Activated CD8-positive, alpha-beta memory T cell treated with anti-CD3 and anti-CD28 coated beads, Interleukin-2, amount 10 ng/mL, durations not matched to agents 7 days and 5 days (primary cell): ENCODE results near the gene PTAR1. TPM values are rescaled to one million over a fixed set of nuclear protein-coding genes. Genes with fewer than 3 reads are reported as not detected.

ENCODE experiments used
- ATAC-seq: fragments of 150-1000 bp; cut with Tn5 transposase; one replicate; pipeline ENCODE4 v1.10.0; 2021; ENCODE audit warnings: moderate library complexity
- CTCF ChIA-PET: fragments of 350-600 bp; sonication (Branson Sonifier 250); formaldehyde crosslinking; loops from one replicate; lab custom pipeline; 2021; ENCODE audit warnings: antibody characterized with exemption; lab: Charles Lee
- DNase-seq: peaks from one replicate; pipeline ENCODE4 v3.0.0-alpha.2; 2020
- H3K27ac Mint-ChIP-seq: one replicate; pipeline ENCODE4 v1.8.0; 2021; ENCODE audit warnings: mild to moderate bottlenecking, mixed read lengths
- H3K27me3 Mint-ChIP-seq: one replicate; pipeline ENCODE4 v1.8.0; 2021; ENCODE audit warnings: mixed read lengths
- H3K36me3 Mint-ChIP-seq: one replicate; pipeline ENCODE4 v1.8.0; 2021; ENCODE audit warnings: mild to moderate bottlenecking, mixed read lengths
- H3K4me1 Mint-ChIP-seq: one replicate; pipeline ENCODE4 v1.8.0; 2021; ENCODE audit warnings: mixed read lengths
- H3K4me3 Mint-ChIP-seq: one replicate; pipeline ENCODE4 v1.8.0; 2021; ENCODE audit warnings: mild to moderate bottlenecking, moderate library complexity, mixed read lengths
- H3K9me3 Mint-ChIP-seq: one replicate; pipeline ENCODE4 v1.8.0; 2022; ENCODE audit warnings: low read depth, mixed read lengths
- total RNA-seq, 2 experiments: library from RNA; stranded (reverse); gene quantifications; one replicate each; pipeline ENCODE4 v1.2.3, GENCODE V29; 2021

The PTAR1 gene
- total RNA-seq, 2 experiments from 2014 or later, result 40.5 to 47.5 TPM

DNA sequence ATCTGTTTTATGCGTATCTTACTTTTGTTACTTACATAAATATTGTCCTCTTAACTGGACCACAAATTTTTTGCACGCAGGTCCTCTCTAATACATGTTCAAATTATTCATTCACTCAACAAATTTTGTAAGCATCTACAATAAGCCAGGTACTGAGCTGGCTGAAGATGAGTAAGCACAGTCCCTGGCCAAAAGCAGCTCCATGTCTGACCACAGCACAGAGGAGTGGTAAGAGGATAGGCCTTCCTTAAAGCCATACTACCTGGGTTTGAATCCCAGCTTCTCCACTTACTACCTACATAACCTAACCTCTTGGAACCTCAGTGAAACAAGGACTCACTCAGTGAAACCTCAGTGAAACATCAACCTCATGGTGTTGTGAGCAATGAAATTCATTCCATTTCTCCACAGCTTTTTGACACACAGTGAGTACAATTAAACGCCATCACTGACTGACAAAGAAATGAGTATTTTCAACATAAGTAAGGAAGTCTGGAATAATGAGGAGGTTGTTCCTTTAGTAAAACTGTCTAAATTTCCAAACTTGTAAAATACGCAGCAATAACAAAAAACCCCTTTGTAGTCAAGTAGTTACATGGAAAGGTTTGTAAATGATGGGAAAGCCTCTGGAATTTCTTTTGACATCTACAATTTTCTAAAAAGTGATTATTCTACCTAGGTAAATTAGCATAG, 15.0 kb downstream of the PTAR1 start:
- Mint-ChIP-seq H3K9me3 (no peaks in the 10 kb centered on the region), H3K4me1 (peaks cover 17% of the 10 kb centered on the region), H3K36me3 (peaks cover 48% of the 10 kb centered on the region), H3K4me3 (no peak overlapping the region), H3K27ac (no peak overlapping the region), H3K27me3 (no peaks in the 10 kb centered on the region)
- CTCF ChIA-PET, result no interaction called here
- no peak for ATAC-seq
- DNase-seq, result no peak

DNA sequence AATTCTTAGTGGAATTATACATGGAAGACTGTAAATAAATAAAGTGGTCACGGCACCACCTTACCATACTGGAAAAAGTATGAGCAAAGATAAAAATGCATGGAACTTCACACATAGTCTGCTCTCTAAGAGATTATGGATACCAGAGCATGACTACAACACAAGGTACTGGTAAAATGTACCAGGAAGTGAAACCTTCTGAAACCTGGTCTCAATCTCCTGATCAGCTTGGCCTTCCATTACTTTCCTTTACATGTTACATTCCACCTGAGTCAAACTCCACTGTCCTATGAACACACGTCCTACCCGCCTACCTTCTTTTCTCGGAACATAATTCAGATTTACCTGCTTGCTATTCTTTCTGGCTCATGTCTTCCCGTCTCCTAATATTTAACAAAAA, 15.9 kb downstream of the PTAR1 start:
- Mint-ChIP-seq H3K27me3 (no peaks in the 10 kb centered on the region), H3K4me3 (no peak overlapping the region), H3K36me3 (peaks cover 50% of the 10 kb centered on the region), H3K9me3 (no peaks in the 10 kb centered on the region), H3K27ac (no peak overlapping the region), H3K4me1 (peaks cover 17% of the 10 kb centered on the region)
- no peak for ATAC-seq
- DNase-seq, result no peak
- CTCF ChIA-PET, result no interaction called here

DNA sequence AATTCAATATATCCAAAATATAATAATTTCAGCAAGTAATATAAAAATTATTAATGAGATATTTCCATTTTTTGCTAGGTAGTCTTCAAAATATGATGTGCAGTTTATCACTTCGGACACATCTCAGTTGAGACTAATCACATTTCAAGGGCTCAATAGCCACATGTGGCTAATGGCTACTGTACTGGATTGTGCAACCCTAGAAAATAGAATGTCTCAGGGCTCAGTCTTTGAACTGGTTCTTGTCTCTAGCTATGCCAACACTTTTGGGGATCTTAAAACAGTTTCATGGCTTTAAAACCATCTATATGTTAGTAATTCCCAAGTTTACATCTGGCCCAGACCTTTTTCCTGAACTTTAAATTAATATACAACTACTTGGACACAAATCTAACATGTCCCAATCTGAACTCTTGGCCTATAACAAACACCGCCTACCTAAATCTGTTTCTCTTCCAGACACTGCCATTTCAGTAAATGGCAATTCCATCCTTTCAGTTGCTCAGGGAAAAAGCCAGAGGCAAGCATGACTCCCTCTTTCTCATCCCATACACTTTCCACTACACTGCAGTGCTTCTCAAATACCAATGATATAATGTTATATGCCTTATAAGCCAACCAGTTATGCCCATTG, 18.8 kb downstream of the PTAR1 start:
- H3K27ac Mint-ChIP-seq, result no peak overlapping the region
- no peaks in the 10 kb centered on the region for H3K9me3 Mint-ChIP-seq
- DNase-seq (no peak), ATAC-seq (no peak)
- H3K4me1 Mint-ChIP-seq, result peaks cover 12% of the 10 kb centered on the region
- peaks cover 52% of the 10 kb centered on the region for H3K36me3 Mint-ChIP-seq
- CTCF ChIA-PET, result no interaction called here
- H3K27me3 Mint-ChIP-seq, result no peaks in the 10 kb centered on the region
- no peak overlapping the region for H3K4me3 Mint-ChIP-seq

DNA sequence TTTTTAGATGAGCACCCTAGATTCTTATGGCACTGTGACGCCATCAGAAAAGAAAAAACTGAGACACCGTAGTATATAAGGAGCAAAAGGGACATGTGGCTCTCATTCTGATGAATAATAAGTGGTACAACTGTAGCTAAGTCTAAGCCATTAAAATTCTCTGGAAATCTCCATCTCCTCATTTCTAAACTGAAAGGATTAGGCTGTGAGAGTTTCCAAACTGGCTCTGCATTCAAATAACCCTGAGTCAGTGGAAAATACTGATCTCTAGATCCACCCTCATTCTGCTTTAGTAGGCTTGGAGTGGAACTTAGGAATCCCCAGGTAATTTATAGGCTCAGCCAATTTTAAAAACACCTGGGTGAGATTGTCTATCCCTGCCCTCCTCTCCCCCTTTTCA, 28.5 kb downstream of the PTAR1 start:
- CTCF ChIA-PET, result no interaction called here

GRCh38 chr9:69719983-69720382, 39.8 kb downstream of the PTAR1 start:
- no peak overlapping the region for H3K27ac Mint-ChIP-seq
- CTCF ChIA-PET, result no interaction called here
- H3K9me3 Mint-ChIP-seq, result no peaks in the 10 kb centered on the region
- no peaks in the 10 kb centered on the region for H3K4me1 Mint-ChIP-seq
- H3K36me3 Mint-ChIP-seq, result peaks cover 54% of the 10 kb centered on the region
- DNase-seq (no peak), ATAC-seq (no peak)
- H3K4me3 Mint-ChIP-seq, result no peak overlapping the region
- no peaks in the 10 kb centered on the region for H3K27me3 Mint-ChIP-seq

More for the DNA sequence above, 28.5 kb downstream of the PTAR1 start:
- Mint-ChIP-seq H3K4me3 (no peak overlapping the region), H3K27ac (no peak overlapping the region), H3K4me1 (peaks cover 10% of the 10 kb centered on the region), H3K36me3 (peaks cover 47% of the 10 kb centered on the region), H3K9me3 (no peaks in the 10 kb centered on the region), H3K27me3 (no peaks in the 10 kb centered on the region)
- ATAC-seq (no peak), DNase-seq (no peak)

- Mint-ChIP-seq H3K27me3 (no peaks in the 10 kb centered on the region), H3K4me1 (no peaks in the 10 kb centered on the region), H3K4me3 (no peak overlapping the region), H3K36me3 (peaks cover 52% of the 10 kb centered on the region), H3K9me3 (no peaks in the 10 kb centered on the region), H3K27ac (no peak overlapping the region)
- DNase-seq, result no peak
- CTCF ChIA-PET, result no interaction called here
- no peak for ATAC-seq
These were observed 40.4 kb downstream of the PTAR1 start for GRCh38 chr9:69719367-69719766.

DNA sequence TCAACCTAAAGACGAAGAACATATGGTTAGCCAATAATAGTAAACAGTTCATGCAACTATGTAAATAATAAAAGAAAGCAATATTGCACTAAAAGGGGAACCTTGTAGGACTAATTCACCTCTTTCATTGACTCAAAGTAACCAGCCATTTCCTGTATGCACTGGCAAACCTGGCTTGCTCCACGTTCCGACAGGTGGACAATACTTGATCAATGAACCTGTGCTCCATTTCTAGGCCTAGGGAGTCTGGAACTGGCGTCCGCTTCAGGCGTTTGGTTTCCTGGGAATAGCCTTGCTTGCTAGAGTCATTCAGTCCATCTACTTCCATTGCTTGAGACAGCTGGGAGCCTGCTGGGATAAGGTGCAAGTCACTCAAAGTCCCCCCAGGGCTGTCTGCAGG, 41.6 kb downstream of the PTAR1 start:
- H3K9me3 Mint-ChIP-seq, result no peaks in the 10 kb centered on the region
- no peaks in the 10 kb centered on the region for H3K4me1 Mint-ChIP-seq
- DNase-seq (no peak), ATAC-seq (no peak)
- H3K27ac Mint-ChIP-seq, result no peak overlapping the region
- no peaks in the 10 kb centered on the region for H3K27me3 Mint-ChIP-seq
- H3K36me3 Mint-ChIP-seq, result peaks cover 47% of the 10 kb centered on the region
- CTCF ChIA-PET, result no interaction called here
- H3K4me3 Mint-ChIP-seq, result no peak overlapping the region

DNA sequence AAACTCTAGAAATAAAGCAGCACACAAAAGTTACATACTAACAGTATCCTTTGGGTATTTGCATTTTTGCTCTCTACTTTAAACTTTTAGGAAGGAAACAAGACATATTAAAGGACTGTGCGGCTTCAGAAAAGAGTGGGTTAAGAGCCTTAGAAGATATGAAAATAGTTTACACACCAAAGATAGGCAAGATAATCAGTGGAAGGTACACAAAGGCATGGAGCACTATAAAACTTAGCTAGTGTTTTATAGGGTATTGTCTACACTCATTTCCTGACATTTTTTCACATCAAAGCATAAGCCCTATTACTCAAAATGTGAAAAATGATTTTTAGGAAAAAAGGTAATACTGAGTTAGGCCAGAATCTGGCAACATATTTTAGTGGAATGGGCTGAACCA, 44.0 kb downstream of the PTAR1 start:
- H3K4me1 Mint-ChIP-seq, result no peaks in the 10 kb centered on the region
- peaks cover 33% of the 10 kb centered on the region for H3K36me3 Mint-ChIP-seq
- no peak for ATAC-seq
- no peak overlapping the region for H3K27ac Mint-ChIP-seq
- CTCF ChIA-PET, result no interaction called here
- no peak for DNase-seq
- H3K4me3 Mint-ChIP-seq, result no peak overlapping the region
- H3K9me3 Mint-ChIP-seq, result no peaks in the 10 kb centered on the region
- H3K27me3 Mint-ChIP-seq, result no peaks in the 10 kb centered on the region

- Mint-ChIP-seq H3K27ac (no peak overlapping the region), H3K4me3 (no peak overlapping the region), H3K4me1 (no peaks in the 10 kb centered on the region), H3K36me3 (peaks cover 28% of the 10 kb centered on the region), H3K27me3 (no peaks in the 10 kb centered on the region), H3K9me3 (no peaks in the 10 kb centered on the region)
- CTCF ChIA-PET, result no interaction called here
- DNase-seq (no peak), ATAC-seq (no peak)
These were observed 44.7 kb downstream of the PTAR1 start for GRCh38 chr9:69715096-69715495.

GRCh38 chr9:69697475-69697874, 62.3 kb downstream of the PTAR1 start:
- peaks cover 21% of the 10 kb centered on the region for H3K27me3 Mint-ChIP-seq

GRCh38 chr9:69696802-69697201, 63.0 kb downstream of the PTAR1 start:
- Mint-ChIP-seq H3K9me3 (peaks cover 14% of the 10 kb centered on the region), H3K36me3 (peaks cover 6% of the 10 kb centered on the region), H3K27ac (no peak overlapping the region), H3K4me3 (no peak overlapping the region), H3K4me1 (no peaks in the 10 kb centered on the region), H3K27me3 (peaks cover 24% of the 10 kb centered on the region)
- CTCF ChIA-PET, result no interaction called here
- no peak for DNase-seq
- no peak for ATAC-seq

More at GRCh38 chr9:69697475-69697874, 62.3 kb downstream of the PTAR1 start:
- H3K36me3 Mint-ChIP-seq, result peaks cover 7% of the 10 kb centered on the region
- H3K9me3 Mint-ChIP-seq, result peaks cover 16% of the 10 kb centered on the region
- no peak overlapping the region for H3K4me3 Mint-ChIP-seq
- DNase-seq (no peak), ATAC-seq (no peak)
- CTCF ChIA-PET, result no interaction called here
- H3K27ac Mint-ChIP-seq, result no peak overlapping the region
- H3K4me1 Mint-ChIP-seq, result no peaks in the 10 kb centered on the region

DNA sequence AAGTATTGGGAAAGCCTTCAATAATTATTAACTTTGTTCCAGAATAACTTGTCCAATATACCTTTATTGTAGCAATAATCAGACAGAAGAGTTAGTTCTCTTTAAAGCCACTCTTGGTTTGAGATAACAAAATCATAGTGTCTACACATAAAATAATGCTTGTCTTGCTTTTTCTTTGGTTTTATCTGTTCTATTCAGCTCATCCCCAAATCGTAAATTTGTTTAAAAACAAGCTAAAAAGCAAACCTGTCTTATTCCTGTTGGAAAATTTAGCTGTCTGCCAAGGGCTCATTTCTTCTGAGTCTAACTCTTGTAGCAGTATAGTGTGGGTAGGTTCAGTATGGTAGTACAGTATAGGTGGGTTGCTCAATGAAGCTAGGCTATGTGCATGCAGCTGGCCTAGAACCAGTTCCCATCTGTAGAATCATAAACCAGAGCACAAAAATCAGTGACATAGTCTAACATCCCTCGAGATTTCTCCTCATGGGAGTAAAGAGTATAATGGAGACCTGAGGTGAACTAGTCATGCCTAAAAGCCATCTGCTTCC, 69.7 kb downstream of the PTAR1 start:
- H3K4me3 Mint-ChIP-seq, result no peak overlapping the region
- H3K4me1 Mint-ChIP-seq, result no peaks in the 10 kb centered on the region
- no peak overlapping the region for H3K27ac Mint-ChIP-seq
- ATAC-seq, result no peak
- no peak for DNase-seq
- CTCF ChIA-PET, result interaction anchor here (1.3 kb wide), 1 partner anchor 18 kb away, joined by 4 read pairs; the partner anchor contains the start of gene APBA1
- no peaks in the 10 kb centered on the region for H3K36me3 Mint-ChIP-seq
- peaks cover 26% of the 10 kb centered on the region for H3K27me3 Mint-ChIP-seq
- H3K9me3 Mint-ChIP-seq, result no peaks in the 10 kb centered on the region

- DNase-seq (no peak), ATAC-seq (no peak)
- no peaks in the 10 kb centered on the region for H3K9me3 Mint-ChIP-seq
- no peak overlapping the region for H3K4me3 Mint-ChIP-seq
- peaks cover 8% of the 10 kb centered on the region for H3K27me3 Mint-ChIP-seq
- no peaks in the 10 kb centered on the region for H3K36me3 Mint-ChIP-seq
- H3K4me1 Mint-ChIP-seq, result no peaks in the 10 kb centered on the region
- CTCF ChIA-PET, result interaction anchor here (1.0 kb wide), 1 partner anchor 11 kb away, joined by 4 read pairs; no protein-coding TSS in a partner anchor
- H3K27ac Mint-ChIP-seq, result no peak overlapping the region
These were observed 75.9 kb downstream of the PTAR1 start for GRCh38 chr9:69683927-69684326.
